Gastroesophageal sphincter (tissue), 4 donors: ENCODE results near the gene PRIMPOL. TPM values are rescaled to one million over a fixed set of nuclear protein-coding genes. Genes with fewer than 3 reads are reported as not detected.
"Not testable (repeated sequence)": the region's sequence is repeated elsewhere in the genome, so short reads cannot be mapped to it uniquely, and the experiment has no call there.

Experiments used
- ATAC-seq: fragments of 150-250 bp; one replicate; pipeline ENCODE4 v1.9.1; 2016; ENCODE audit warnings: mild to moderate bottlenecking, moderate library complexity
- H3K27ac ChIP-seq, 4 donors: fragments of 200-600 bp; sonication (generic) in 3 of 4; 1 replicate in 3 of 4; 2 replicates in 1 of 4; pipeline ENCODE4 v1.5.1; 2016 to 2019
- H3K27me3 ChIP-seq: fragments of 200-600 bp; sonication (generic); one replicate; pipeline ENCODE4 v1.5.1; 2019
- H3K36me3 ChIP-seq, 2 donors: fragments of 200-600 bp; sonication (generic); one replicate each; pipeline ENCODE4 v1.5.1; 2019; ENCODE audit warnings: control low read depth in 1 of 2
- H3K4me1 ChIP-seq, 3 donors: fragments of 200-600 bp; sonication (generic); 1 replicate in 2 of 3; 2 replicates in 1 of 3; pipeline ENCODE4 v1.5.1; 2016 to 2019; ENCODE audit warnings: control low read depth in 2 of 3
- H3K4me3 ChIP-seq, 2 donors: fragments of 200-600 bp; sonication (generic); one replicate each; pipeline ENCODE4 v1.5.1; 2019; ENCODE audit warnings: mild to moderate bottlenecking in 1 of 2, moderate library complexity in 1 of 2
- H3K9me3 ChIP-seq, 3 donors: fragments of 200-600 bp; sonication (generic); one replicate each; pipeline ENCODE4 v1.5.1; 2017 to 2019; ENCODE audit warnings: control low read depth in 2 of 3
- CTCF ChIP-seq, 4 experiments: fragments of 200-600 bp in 2 of 4; fragments of 450-650 bp in 2 of 4; sonication (generic) in 1 of 4; IDR thresholded peaks; one replicate each; pipeline ENCODE4 v1.5.1; 2017 to 2019; ENCODE audit warnings: antibody characterized with exemption in 4 of 4, mild to moderate bottlenecking in 2 of 4, moderate library complexity in 2 of 4
- EP300 ChIP-seq: sonication (generic); formaldehyde crosslinking; IDR thresholded peaks from one replicate; pipeline ENCODE4 v1.6.1; 2017; ENCODE audit warnings: antibody characterized with exemption, mild to moderate bottlenecking
- POLR2A ChIP-seq, 2 donors: fragments of 450-650 bp; IDR thresholded peaks; one replicate each; pipeline ENCODE4 v1.6.1; 2017; ENCODE audit warnings: antibody characterized with exemption in 2 of 2, mild to moderate bottlenecking in 2 of 2, moderate library complexity in 1 of 2
- POLR2AphosphoS5 ChIP-seq: sonication (generic); formaldehyde crosslinking; IDR thresholded peaks from one replicate; pipeline ENCODE4 v1.6.1; 2017; ENCODE audit warnings: antibody characterized with exemption
- WGBS, 2 donors: methylation state at CpG; one replicate each; pipeline ENCODE4 v1.1.5; 2018; ENCODE audit warnings: low coverage in 1 of 2; 5-methylcytosine and 5-hydroxymethylcytosine counted together
- total RNA-seq, 4 donors: library from RNA; depleted of rRNA; stranded (reverse); fragments of >200 nt; gene quantifications; one replicate each; pipeline ENCODE4 v1.1.0, GENCODE V29; 2016

The PRIMPOL gene
- total RNA-seq, 4 donors from 2014 or later: 14.2 to 21.6 (median 16.9) TPM

DNA sequence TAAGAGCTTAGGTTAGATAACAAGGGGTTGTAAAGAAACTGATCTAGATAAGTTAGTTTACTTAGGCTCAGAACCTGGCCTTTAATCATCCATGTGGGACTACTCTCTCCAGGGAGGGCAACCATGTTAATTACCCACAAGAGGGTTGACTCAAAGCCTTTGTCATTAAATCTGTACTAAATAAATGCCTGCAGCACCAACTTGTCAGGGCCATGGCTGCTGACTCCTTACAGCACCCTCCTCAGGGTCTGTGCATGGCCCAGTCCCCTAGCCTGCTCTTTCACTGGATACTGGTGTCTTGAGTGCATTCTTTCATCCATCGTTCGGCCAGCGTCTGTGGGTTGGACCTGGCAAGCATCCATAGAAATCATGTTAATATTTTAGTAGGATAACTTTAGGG, 35.0 kb upstream of the PRIMPOL start:
- H3K9me3 ChIP-seq: no peaks in the 10 kb centered on the region
- TF ChIP-seq POLR2AphosphoS5: no peak
- TF ChIP-seq POLR2A (IDR thresholded peaks at IDR 0.05): no peak
- TF ChIP-seq CTCF (IDR thresholded peaks at IDR 0.05): no peak
- TF ChIP-seq EP300: no peak
- no peaks in the 10 kb centered on the region for H3K36me3 ChIP-seq
- 86 to 88% methylated on average over 3 of the region's 3 CpGs for whole genome bisulfite sequencing, 2 donors
- no peaks in the 10 kb centered on the region for H3K27me3 ChIP-seq
- H3K4me1 ChIP-seq: no peaks in the 10 kb centered on the region
- ATAC-seq: no peak
- no peak overlapping the region for H3K4me3 ChIP-seq
- no peak overlapping the region for H3K27ac ChIP-seq

GRCh38 chr4:184616168-184616567, 33.4 kb upstream of the PRIMPOL start:
- WGBS, 2 donors: 73 to 94% methylated on average over 2 of the region's 2 CpGs
- not testable (repeated sequence) for H3K36me3 ChIP-seq, H3K4me1 ChIP-seq, H3K9me3 ChIP-seq, H3K27me3 ChIP-seq, H3K4me3 ChIP-seq, ATAC-seq, H3K27ac ChIP-seq

DNA sequence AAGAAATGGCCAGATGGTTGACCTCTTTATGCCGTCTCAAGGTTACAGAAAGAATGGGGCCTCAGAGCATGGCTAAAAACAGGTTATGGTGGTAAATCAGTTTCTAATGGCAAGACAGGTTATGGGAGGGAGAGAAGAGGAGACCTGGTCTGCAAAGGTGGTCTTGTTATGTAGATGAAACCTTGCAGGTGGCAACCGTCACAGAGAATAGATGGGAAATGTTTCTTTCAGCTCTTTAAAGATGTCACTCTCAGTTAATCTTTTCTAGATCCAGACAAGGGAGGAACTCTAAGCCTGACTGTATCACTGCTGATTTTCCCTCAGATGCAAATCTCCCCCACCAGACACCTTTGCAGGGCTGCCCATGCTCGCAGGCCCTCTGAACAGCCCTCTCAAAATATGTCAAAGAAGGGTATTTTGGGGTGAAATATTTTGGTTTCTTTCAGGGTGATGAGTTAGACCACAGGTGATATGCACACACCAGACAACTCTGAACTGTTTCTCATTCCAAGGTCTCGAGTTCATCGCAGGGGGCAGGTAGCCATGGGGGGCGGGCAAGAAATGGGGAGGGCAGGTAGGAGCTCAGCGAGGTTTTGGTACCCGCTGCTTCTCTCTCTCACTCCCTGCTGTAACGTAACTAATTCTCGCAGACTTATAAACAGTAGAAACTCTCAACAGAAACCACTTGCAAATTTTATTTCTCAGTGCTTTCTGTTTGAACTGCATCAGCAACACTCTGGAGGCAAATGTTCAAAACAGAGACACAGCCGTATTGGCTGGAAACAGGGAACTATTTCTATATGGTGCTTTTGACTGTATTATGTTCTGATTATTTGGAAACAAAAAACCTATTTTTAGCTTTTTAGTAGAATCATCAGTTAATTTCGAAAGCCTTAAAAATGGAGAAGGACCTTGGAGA, 32.6 kb upstream of the PRIMPOL start:
- Histone ChIP-seq H3K27ac (no peak overlapping the region), H3K27me3 (no peaks in the 10 kb centered on the region), H3K4me1 (no peaks in the 10 kb centered on the region), H3K36me3 (no peaks in the 10 kb centered on the region), H3K4me3 (no peak overlapping the region), H3K9me3 (no peaks in the 10 kb centered on the region)
- 73 to 81% methylated on average over 9 to 11 of the region's 12 CpGs for WGBS, 2 donors
- no peak for ATAC-seq
- TF ChIP-seq POLR2A (IDR thresholded peaks at IDR 0.05) (no peak), EP300 (no peak), POLR2AphosphoS5 (no peak), CTCF (IDR thresholded peaks at IDR 0.05) (no peak)

DNA sequence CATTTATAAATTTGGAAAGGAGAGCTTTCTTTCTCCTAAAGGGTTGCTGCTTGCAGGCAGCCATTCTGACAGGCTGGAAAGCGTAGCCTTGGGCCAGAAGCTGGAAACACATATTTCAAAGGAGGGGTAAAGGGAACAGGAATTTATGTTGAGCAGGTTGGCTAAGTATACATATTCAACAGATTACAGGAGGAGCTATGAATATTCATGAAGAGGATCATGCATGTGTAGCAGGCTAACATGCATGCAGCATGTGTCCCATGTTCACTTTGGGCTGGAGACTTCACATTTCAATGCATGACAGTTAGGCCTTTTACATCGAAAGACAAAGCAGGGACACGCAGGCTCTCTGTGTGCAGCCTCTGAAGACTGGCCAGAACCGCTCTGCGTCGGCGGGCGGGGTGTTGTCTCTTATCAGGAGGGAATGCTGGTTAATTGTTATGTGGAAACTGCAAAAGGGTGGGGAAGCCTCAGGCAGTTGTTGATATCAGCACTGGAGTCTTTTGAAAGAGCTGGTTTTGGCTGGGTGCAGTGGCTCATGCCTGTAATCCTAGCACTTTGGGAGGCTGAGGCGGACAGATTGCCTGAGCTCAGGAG, 31.8 kb upstream of the PRIMPOL start:
- Histone ChIP-seq H3K27me3 (no peaks in the 10 kb centered on the region), H3K36me3 (no peaks in the 10 kb centered on the region), H3K4me3 (no peak overlapping the region), H3K4me1 (no peaks in the 10 kb centered on the region), H3K9me3 (no peaks in the 10 kb centered on the region), H3K27ac (no peak overlapping the region)
- no peak for ATAC-seq
- TF ChIP-seq CTCF (IDR thresholded peaks at IDR 0.05) (no peak), POLR2AphosphoS5 (no peak)
- WGBS, 2 donors: 78 to 100% methylated on average over 2 to 8 of the region's 9 CpGs

GRCh38 chr4:184620212-184620867, 29.2 kb upstream of the PRIMPOL start:
- WGBS, 2 donors: 82 to 87% methylated on average over 6 of the region's 11 CpGs
- no peak for ATAC-seq
- no peaks in the 10 kb centered on the region for H3K27me3 ChIP-seq
- H3K9me3 ChIP-seq: no peaks in the 10 kb centered on the region
- no peak overlapping the region for H3K4me3 ChIP-seq
- H3K36me3 ChIP-seq: peaks cover 0 to 7% of the 10 kb centered on the region in 2 donors
- no peak for TF ChIP-seq POLR2AphosphoS5
- TF ChIP-seq CTCF (IDR thresholded peaks at IDR 0.05): no peak
- no peak for TF ChIP-seq POLR2A (IDR thresholded peaks at IDR 0.05)
- TF ChIP-seq EP300: no peak
- H3K4me1 ChIP-seq: no peaks in the 10 kb centered on the region
- H3K27ac ChIP-seq: no peak overlapping the region
